Fibroblast of the aortic adventitia (primary cell): Measurements from ENCODE around the gene PVALEF. TPM values are rescaled to one million over a fixed set of nuclear protein-coding genes. Genes with fewer than 3 reads are reported as not detected.

Experiments
- DNase-seq: peaks from one replicate; pipeline ENCODE4 v3.0.0-alpha.2; 2010; ENCODE audit warnings: low read depth
- H3K4me3 ChIP-seq: 2 replicates; pipeline ENCODE4 v1.5.1; 2011; ENCODE audit warnings: low read depth, mild to moderate bottlenecking, control low read depth, low read length, moderate library complexity
- CTCF ChIP-seq: IDR thresholded peaks from 2 replicates; pipeline ENCODE4 v1.5.1; 2011; ENCODE audit warnings: mild to moderate bottlenecking, low read length, control low read depth, inconsistent platforms; ENCODE audit not compliant: insufficient read depth
- total RNA-seq: library from RNA; depleted of rRNA; stranded (reverse); fragments of >200 nt; gene quantifications from 2 replicates; pipeline ENCODE4 v1.2.3, GENCODE V29; 2012; ENCODE audit warnings: low replicate concordance

The PVALEF gene
- total RNA-seq, 1 donor: not detected

DNA sequence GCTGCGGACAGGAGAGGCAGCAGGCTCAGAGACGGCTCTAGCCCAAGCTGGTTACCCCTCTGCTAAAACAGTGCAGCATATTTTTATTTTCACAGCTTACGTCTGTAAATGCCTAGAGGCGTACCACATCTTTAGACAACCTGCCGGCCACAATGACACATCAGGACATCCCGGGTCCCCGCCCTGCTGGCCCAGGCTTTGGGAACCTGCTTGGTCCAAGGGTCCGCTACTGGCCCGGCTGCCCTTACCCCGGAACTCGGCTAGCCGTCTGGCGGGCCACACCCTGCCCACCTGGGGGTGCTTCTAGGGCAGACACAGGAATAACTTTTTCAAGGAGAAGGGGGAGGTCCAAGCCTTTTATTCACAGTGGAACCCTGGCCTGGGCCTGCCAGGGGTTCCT is 53.2 kb downstream of the PVALEF start:
- no peak for TF ChIP-seq CTCF
- H3K4me3 ChIP-seq: no peak overlapping the region
- DNase-seq: no peak

- TF ChIP-seq CTCF: no peak
- no peak for DNase-seq
- H3K4me3 ChIP-seq: no peak overlapping the region
Measured at GRCh38 chr17:81218991-81219390, 53.7 kb downstream of the PVALEF start.

- TF ChIP-seq CTCF: no peak
- no peak overlapping the region for H3K4me3 ChIP-seq
- DNase-seq: no peak
Measured at GRCh38 chr17:81219476-81220180, 54.3 kb downstream of the PVALEF start.

GRCh38 chr17:81221371-81221841 is 56.1 kb downstream of the PVALEF start:
- no peak for TF ChIP-seq CTCF
- peak overlapping the region; percentile 78 for H3K4me3 ChIP-seq
- no peak for DNase-seq

GRCh38 chr17:81221842-81222619 is 56.7 kb downstream of the PVALEF start:
- DNase-seq: no peak
- no peak for TF ChIP-seq CTCF
- H3K4me3 ChIP-seq: peak overlapping the region; percentile 78

DNA sequence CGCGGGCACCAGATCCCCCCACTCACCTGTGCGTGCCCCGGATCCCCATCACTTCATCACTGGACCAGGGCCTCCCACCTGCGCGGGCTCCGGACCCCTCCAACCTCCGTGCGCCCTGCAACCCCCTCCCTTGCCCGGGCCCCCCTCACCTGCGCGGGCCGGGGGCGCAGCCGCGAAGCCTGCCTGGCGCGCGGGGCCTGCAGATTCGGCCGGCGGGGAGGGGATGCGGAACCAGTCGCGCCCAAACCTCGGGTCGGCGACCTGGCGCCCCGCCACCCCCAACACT is 57.3 kb downstream of the PVALEF start:
- TF ChIP-seq CTCF: no peak
- DNase-seq: no peak
- peak overlapping the region; percentile 78 for H3K4me3 ChIP-seq
